Peyer's patch (tissue), 4 donors: ENCODE measurements around the gene UBA6.

Experiments used
- POLR2A ChIP-seq, 2 donors: fragments of 450-650 bp; IDR thresholded peaks; one replicate each; pipeline ENCODE4 v1.5.1; 2017; ENCODE audit warnings: antibody characterized with exemption in 2 of 2, mild to moderate bottlenecking in 2 of 2, moderate library complexity in 2 of 2
- TF ChIP-seq, protein P1 (sequence below), 6 experiments: fragments of 450-650 bp in 4 of 6; fragments of 200-600 bp in 2 of 6; sonication (generic) in 1 of 6; IDR thresholded peaks; one replicate each; pipeline ENCODE4 v1.5.1; 2017 to 2019; ENCODE audit warnings: antibody characterized with exemption in 6 of 6, mild to moderate bottlenecking in 3 of 6, moderate library complexity in 1 of 6

DNA sequence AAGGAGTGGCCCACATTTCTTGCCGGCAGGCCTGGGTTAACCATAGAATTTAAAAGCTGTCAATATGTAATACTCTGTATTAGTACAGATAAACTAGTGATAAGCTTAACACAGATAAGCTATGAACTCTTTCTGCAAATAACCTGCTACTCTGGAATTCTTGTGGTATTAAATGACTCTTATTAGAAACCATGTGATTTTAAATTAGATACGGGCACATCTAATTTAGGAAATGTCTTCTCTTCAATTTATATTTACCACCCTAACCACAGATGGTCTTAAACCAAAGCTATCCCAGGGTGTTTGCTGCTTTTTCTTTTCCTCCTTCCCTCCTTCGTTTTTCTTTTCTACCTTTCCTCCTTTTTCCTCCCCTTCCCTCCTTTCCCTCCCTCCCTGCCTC is 48.3 kb upstream of the UBA6 start:
- TF ChIP-seq, protein P1, sequence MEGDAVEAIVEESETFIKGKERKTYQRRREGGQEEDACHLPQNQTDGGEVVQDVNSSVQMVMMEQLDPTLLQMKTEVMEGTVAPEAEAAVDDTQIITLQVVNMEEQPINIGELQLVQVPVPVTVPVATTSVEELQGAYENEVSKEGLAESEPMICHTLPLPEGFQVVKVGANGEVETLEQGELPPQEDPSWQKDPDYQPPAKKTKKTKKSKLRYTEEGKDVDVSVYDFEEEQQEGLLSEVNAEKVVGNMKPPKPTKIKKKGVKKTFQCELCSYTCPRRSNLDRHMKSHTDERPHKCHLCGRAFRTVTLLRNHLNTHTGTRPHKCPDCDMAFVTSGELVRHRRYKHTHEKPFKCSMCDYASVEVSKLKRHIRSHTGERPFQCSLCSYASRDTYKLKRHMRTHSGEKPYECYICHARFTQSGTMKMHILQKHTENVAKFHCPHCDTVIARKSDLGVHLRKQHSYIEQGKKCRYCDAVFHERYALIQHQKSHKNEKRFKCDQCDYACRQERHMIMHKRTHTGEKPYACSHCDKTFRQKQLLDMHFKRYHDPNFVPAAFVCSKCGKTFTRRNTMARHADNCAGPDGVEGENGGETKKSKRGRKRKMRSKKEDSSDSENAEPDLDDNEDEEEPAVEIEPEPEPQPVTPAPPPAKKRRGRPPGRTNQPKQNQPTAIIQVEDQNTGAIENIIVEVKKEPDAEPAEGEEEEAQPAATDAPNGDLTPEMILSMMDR (IDR thresholded peaks at IDR 0.05), result no peak
- no peak for TF ChIP-seq POLR2A (IDR thresholded peaks at IDR 0.05)
